Ovary (tissue), 3 donors: ENCODE measurements around the gene GRIN2A.

Experiments
- CTCF ChIP-seq, 3 donors: fragments of 450-650 bp in 2 of 3; fragments of 200-600 bp in 1 of 3; IDR thresholded peaks; one replicate each; pipeline versions ENCODE4 v1.5.1 to v1.8.0; 2016 to 2022; ENCODE audit warnings: antibody characterized with exemption in 3 of 3, mild to moderate bottlenecking in 1 of 3
- EP300 ChIP-seq: sonication (generic); formaldehyde crosslinking; IDR thresholded peaks from one replicate; pipeline ENCODE4 v1.6.1; 2017; ENCODE audit warnings: antibody characterized with exemption
- POLR2A ChIP-seq: fragments of 450-650 bp; IDR thresholded peaks from one replicate; pipeline ENCODE4 v1.6.1; 2017; ENCODE audit warnings: antibody characterized with exemption, mild to moderate bottlenecking, moderate library complexity
- donor health status: DM: no; HTN: no; CAD: no.

- no peak for TF ChIP-seq CTCF (IDR thresholded peaks at IDR 0.05)
- TF ChIP-seq EP300 = no peak
- no peak for TF ChIP-seq POLR2A
Measured at GRCh38 chr16:10112021-10112420, 70.2 kb downstream of the GRIN2A start.
